Stimulated activated naive B cell treated with anti-CD40 and anti-IgM and Interleukin-4, amounts not matched to agents 10 μg/mL and 1 μg/mL and 100 μg/mL, for 72 hours (primary cell): ENCODE measurements around the gene SLC12A7.
A peak's percentile ranks its signal among the peaks of the same experiment; 100 is the strongest.

Experiments used
- ATAC-seq, 2 donors: fragments of 150-1000 bp; cut with Tn5 transposase; replicated peaks; 2 replicates each; pipeline ENCODE4 v1.10.0; 2021; ENCODE audit warnings: moderate library complexity in 1 of 2
- DNase-seq: peaks from one replicate; pipeline ENCODE4 v3.0.0; 2021
- H3K27ac Mint-ChIP-seq: one replicate; pipeline ENCODE4 v1.8.0; 2022; ENCODE audit warnings: mild to moderate bottlenecking, mixed read lengths
- H3K27me3 Mint-ChIP-seq, 2 donors: one replicate each; pipeline ENCODE4 v1.8.0; 2022; ENCODE audit warnings: mixed read lengths in 2 of 2
- H3K36me3 Mint-ChIP-seq, 2 donors: one replicate each; pipeline ENCODE4 v1.8.0; 2022; ENCODE audit warnings: mixed read lengths in 2 of 2, mild to moderate bottlenecking in 1 of 2
- H3K4me1 Mint-ChIP-seq, 2 donors: one replicate each; pipeline ENCODE4 v1.8.0; 2022; ENCODE audit warnings: mixed read lengths in 2 of 2, mild to moderate bottlenecking in 1 of 2
- H3K4me3 Mint-ChIP-seq, 2 donors: one replicate each; pipeline ENCODE4 v1.8.0; 2022; ENCODE audit warnings: mild to moderate bottlenecking in 2 of 2, mixed read lengths in 2 of 2, moderate library complexity in 1 of 2
- H3K9me3 Mint-ChIP-seq, 2 donors: one replicate each; pipeline ENCODE4 v1.8.0; 2022; ENCODE audit warnings: mixed read lengths in 2 of 2, mild to moderate bottlenecking in 1 of 2

Gene SLC12A7

DNA sequence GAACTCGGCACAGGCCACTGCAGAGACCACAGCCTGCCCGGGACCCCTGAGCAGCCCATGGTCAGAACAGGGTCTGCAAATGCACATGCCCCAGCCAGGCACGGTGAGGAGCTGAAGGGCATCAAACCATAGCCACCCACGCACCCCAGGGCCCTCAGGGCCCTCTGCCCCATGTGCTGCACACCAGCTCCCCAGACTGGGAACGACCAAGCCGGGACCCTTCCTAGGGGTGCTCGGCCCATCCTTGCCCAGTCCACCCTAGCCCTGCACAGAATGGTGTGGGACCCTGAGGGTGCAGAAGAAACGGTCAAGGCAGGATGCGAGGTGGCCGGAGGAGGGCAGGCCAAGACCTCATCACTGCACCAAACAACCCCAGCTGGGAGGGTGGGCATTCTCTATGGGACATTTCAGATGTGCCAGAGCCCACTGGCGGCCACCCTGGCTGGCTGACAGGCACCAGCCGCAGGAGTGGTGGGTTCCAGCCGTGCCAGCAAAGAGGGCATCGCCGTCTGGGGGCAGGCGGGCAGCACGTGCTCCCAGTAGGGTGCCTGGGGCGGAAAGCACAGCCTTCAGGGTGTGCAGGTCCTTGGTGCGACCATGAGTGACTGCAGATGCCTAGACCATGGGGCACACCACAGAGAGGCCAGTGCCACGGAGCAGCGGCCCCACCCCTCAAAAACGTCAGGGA, 16.4 kb downstream of the SLC12A7 start:
- Mint-ChIP-seq H3K4me3 (no peak overlapping the region), H3K9me3 (no peaks in the 10 kb centered on the region), H3K36me3 (peaks cover 9 to 16% of the 10 kb centered on the region in 2 donors), H3K4me1 (peaks cover 8 to 23% of the 10 kb centered on the region in 2 donors), H3K27ac (no peak overlapping the region), H3K27me3 (no peaks in the 10 kb centered on the region)
- DNase-seq (no peak), ATAC-seq (no peak)

DNA sequence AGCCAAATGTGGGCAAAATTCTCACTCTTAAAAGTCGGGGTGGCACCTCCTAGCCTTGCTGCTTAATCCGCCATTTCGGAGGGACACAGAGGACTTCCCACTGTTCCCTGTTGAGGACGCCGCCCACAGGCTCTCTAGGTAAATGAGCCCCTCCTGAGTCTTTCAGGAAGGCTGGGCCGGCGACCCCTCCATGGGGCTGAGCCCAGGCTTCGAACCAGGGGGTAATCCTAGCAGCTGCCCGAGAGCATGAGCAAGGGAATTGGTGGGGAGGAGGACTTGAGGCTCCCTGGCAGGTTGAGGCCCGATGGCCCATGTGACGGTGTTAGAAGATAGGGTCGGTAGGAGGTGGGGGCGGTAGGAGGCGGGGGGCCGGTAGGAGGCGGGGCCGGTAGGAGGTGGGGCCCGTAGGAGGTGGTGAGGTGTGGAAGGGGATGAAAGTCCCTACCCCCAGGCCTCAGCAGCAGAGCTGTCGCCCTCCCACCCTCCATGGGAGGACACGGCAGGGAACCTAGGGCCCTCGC, 17.1 kb downstream of the SLC12A7 start:
- Mint-ChIP-seq H3K4me1 (peaks cover 8 to 23% of the 10 kb centered on the region in 2 donors), H3K4me3 (no peak overlapping the region), H3K27me3 (no peaks in the 10 kb centered on the region), H3K27ac (no peak overlapping the region), H3K9me3 (no peaks in the 10 kb centered on the region), H3K36me3 (peaks cover 15 to 16% of the 10 kb centered on the region in 2 donors)
- no peak for DNase-seq
- ATAC-seq = no peak

DNA sequence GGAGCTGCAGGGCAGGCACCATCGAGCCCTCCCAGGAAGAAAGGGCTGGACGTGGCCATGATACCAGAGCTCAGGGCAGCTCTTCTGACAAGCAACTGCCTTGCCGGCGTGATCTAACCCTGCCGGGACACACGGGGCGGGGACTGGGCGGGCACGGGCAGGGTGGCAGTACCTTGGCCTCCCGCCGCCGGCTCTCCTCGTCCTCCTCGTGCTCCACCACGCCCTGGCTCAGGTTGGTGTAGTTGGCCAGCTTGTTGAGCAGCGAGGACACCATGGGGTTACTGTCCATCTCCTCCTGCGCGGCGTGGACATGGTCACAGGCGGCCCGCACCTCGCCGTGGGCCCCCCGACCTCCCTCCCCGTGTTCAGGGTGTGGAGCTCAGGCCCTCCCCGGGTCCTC, 18.5 kb downstream of the SLC12A7 start:
- ATAC-seq (no peak), DNase-seq (no peak)
- no peak overlapping the region for H3K4me3 Mint-ChIP-seq
- H3K27ac Mint-ChIP-seq = no peak overlapping the region
- H3K4me1 Mint-ChIP-seq = peaks cover 5 to 17% of the 10 kb centered on the region in 2 donors
- H3K9me3 Mint-ChIP-seq = no peaks in the 10 kb centered on the region
- peaks cover 21 to 22% of the 10 kb centered on the region in 2 donors for H3K36me3 Mint-ChIP-seq
- no peaks in the 10 kb centered on the region for H3K27me3 Mint-ChIP-seq

DNA sequence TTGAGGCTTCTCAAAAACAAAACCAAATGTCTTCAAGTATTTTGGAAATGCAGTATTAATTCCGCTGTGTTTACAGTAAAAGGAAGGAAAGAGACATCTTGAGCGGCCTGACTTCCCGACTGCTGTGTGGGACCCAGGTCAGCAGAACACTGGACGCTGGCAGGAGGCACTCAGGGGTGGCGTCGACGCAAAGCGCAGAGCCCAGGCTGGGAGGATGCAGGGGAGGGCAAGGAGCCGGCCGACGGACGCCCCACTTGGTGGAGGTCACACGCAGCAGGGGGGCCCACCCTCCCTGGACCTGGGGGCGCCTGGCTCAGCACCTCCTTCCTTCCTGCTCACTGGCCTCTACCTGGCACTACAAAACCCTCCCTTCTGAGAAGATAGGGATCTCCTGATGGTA, 19.7 kb downstream of the SLC12A7 start:
- no peaks in the 10 kb centered on the region for H3K9me3 Mint-ChIP-seq
- peaks cover 21 to 25% of the 10 kb centered on the region in 2 donors for H3K36me3 Mint-ChIP-seq
- peaks cover 2 to 14% of the 10 kb centered on the region in 2 donors for H3K4me1 Mint-ChIP-seq
- H3K4me3 Mint-ChIP-seq = no peak overlapping the region
- ATAC-seq (no peak), DNase-seq (no peak)
- H3K27ac Mint-ChIP-seq = no peak overlapping the region
- no peaks in the 10 kb centered on the region for H3K27me3 Mint-ChIP-seq

DNA sequence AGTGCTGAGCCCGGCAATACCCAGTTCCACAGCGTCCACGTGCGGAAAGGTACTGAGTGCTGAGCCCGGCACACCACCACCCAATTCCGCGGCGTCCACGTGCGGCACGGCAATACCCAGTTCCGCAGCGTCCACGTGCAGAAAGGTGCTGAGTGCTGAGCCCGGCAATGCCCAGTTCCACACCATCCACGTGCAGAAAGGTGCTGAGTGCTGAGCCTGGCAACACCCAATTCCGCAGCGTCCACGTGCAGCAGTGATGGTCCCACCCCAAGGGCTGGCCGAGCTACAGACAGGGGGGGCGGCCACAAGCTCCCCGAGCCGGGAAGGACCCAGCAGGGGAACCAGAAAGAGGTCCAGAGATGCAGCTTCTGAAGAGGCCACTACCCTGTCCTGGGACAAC, 20.2 kb downstream of the SLC12A7 start:
- DNase-seq (no peak), ATAC-seq (no peak)
- H3K27ac Mint-ChIP-seq = no peak overlapping the region
- no peaks in the 10 kb centered on the region for H3K9me3 Mint-ChIP-seq
- no peak overlapping the region for H3K4me3 Mint-ChIP-seq
- H3K4me1 Mint-ChIP-seq = peaks cover 2 to 11% of the 10 kb centered on the region in 2 donors
- no peaks in the 10 kb centered on the region for H3K27me3 Mint-ChIP-seq
- peaks cover 21 to 27% of the 10 kb centered on the region in 2 donors for H3K36me3 Mint-ChIP-seq

DNA sequence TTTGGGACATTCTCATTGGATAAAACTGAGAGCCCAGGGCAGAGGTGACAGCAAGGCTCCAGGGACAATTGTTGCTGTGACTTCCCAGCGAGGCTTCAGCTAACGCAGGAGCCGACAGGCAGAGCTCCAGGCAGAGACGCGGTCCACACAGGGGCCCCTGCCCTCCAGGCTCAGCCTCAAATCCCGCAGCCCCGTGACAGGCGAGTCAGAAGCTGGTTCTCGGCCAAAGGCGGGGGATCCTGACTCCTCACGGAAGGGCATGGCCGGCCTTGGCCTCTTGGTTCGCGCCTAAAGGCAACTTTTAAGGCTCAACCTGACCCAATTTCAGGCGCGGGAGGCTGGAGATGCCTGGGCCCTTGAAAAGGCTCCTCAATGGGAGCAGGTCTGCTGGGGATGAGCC, 21.3 kb downstream of the SLC12A7 start:
- peaks cover 18 to 30% of the 10 kb centered on the region in 2 donors for H3K36me3 Mint-ChIP-seq
- ATAC-seq (no peak), DNase-seq (no peak)
- no peaks in the 10 kb centered on the region for H3K27me3 Mint-ChIP-seq
- no peak overlapping the region for H3K27ac Mint-ChIP-seq
- H3K4me3 Mint-ChIP-seq = no peak overlapping the region
- peaks cover 2 to 6% of the 10 kb centered on the region in 2 donors for H3K4me1 Mint-ChIP-seq
- no peaks in the 10 kb centered on the region for H3K9me3 Mint-ChIP-seq

DNA sequence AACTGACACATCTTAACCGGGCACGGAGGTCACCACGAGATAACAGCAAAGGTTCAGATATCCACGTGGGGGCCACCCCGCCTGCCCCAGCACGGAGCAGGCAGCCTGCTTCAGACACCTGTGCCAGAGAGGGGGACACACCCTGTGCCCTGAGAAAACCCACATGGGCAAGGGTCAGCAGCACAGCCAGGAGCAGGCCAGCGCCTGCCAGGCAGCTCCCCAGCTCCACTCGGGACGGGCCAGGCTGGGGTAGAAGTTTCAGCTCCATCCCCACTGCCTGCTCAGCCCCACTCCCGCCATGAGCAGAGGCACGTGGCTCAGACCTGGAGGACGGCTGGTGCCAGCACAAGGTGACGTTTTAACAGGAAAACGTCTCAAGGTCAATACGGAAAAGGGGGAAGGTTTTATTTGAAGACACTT, 22.2 kb downstream of the SLC12A7 start:
- Mint-ChIP-seq H3K4me3 (no peak overlapping the region), H3K4me1 (no peaks in the 10 kb centered on the region), H3K9me3 (no peaks in the 10 kb centered on the region), H3K36me3 (peaks cover 18 to 30% of the 10 kb centered on the region in 2 donors), H3K27ac (no peak overlapping the region), H3K27me3 (no peaks in the 10 kb centered on the region)
- ATAC-seq (no peak), DNase-seq (no peak)

DNA sequence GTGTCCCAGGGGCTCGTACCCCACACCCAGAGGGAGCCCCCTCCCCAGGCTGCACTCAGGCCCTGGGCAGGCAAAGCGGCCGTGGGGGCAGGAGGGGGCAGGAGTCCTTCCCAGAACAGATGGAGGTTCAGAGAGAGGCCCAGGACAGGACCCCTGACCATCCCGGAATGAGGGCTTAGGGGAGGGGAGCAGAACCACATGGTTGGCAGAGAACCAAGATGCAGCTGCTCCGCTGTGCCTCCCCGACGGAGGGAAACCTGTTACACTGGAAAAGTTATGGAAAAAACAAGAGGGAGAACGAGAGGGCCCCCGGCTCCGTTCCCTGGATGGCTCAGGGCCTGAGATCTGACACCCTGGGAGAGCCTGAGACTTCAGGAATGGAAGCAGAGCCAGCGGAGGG, 22.7 kb downstream of the SLC12A7 start:
- Mint-ChIP-seq H3K27ac (no peak overlapping the region), H3K4me3 (no peak overlapping the region), H3K27me3 (no peaks in the 10 kb centered on the region), H3K9me3 (no peaks in the 10 kb centered on the region), H3K36me3 (peaks cover 23 to 29% of the 10 kb centered on the region in 2 donors), H3K4me1 (no peaks in the 10 kb centered on the region)
- DNase-seq (no peak), ATAC-seq (no peak)

DNA sequence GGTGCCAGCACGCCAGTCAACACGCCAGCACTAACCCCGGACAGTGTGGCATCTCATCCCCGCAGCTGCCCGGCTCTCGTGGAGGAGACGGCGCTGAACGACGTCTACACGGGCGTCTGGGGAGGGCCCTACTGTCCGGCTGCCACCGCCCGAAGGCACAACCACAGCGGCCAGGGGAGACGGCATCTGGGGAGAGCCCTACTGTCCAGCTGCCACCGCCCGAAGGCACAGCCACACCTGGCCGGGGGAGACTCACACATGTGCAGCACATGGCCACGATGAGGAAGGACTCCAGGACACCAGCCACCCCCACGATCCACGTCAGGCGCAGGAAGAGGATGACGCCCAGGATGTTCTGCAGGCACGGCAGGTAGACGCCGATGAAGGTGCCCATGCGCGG, 23.1 kb downstream of the SLC12A7 start:
- H3K4me1 Mint-ChIP-seq = no peaks in the 10 kb centered on the region
- ATAC-seq (no peak), DNase-seq (no peak)
- no peaks in the 10 kb centered on the region for H3K27me3 Mint-ChIP-seq
- peaks cover 24 to 28% of the 10 kb centered on the region in 2 donors for H3K36me3 Mint-ChIP-seq
- no peaks in the 10 kb centered on the region for H3K9me3 Mint-ChIP-seq
- no peak overlapping the region for H3K4me3 Mint-ChIP-seq
- no peak overlapping the region for H3K27ac Mint-ChIP-seq

DNA sequence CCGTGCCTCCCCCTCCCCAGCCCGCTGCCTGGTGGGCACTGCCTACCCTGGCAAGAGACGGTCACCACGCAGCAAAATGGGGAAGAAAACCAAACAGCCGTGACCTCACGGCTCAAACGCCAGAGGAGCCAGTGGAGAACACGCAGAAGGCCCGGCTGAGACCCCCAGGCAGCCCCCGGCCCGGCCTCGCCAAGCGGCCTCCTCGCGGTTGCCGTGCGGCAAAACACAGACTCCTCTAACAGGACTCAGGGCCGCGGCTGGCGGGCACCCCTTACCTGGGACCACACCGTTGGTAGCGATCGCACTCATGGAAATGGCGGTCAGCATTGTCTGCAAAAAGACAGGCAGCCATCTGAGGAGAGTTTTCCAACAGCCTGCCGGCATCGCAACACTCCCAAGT, 23.8 kb downstream of the SLC12A7 start:
- Mint-ChIP-seq H3K27me3 (no peaks in the 10 kb centered on the region), H3K4me3 (no peak overlapping the region), H3K27ac (no peak overlapping the region), H3K36me3 (peaks cover 27 to 34% of the 10 kb centered on the region in 2 donors), H3K9me3 (peaks cover 0 to 2% of the 10 kb centered on the region in 2 donors), H3K4me1 (no peaks in the 10 kb centered on the region)
- ATAC-seq = no peak
- DNase-seq = no peak

DNA sequence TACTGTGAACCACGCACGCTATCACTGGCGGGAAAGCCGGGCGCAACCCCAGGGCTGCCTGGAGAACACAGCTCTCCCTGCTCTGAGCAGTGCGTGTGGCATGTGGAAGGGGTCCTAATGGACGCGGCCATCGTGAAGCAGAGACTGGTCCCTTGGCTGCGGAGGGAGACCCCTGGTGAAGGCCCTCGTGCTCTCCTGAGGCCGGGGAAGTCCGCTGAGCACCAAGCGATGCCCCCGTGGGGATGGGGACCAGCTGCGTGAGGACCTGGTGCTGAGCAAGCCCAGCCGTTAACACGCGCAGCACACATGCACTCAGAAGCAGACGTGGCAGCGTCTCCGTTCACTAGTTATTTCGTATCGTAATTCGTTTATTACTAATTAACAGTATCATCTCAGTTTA, 24.4 kb downstream of the SLC12A7 start:
- no peak overlapping the region for H3K4me3 Mint-ChIP-seq
- H3K36me3 Mint-ChIP-seq = peaks cover 27 to 35% of the 10 kb centered on the region in 2 donors
- no peaks in the 10 kb centered on the region for H3K27me3 Mint-ChIP-seq
- DNase-seq (no peak), ATAC-seq (no peak)
- H3K9me3 Mint-ChIP-seq = peaks cover 0 to 2% of the 10 kb centered on the region in 2 donors
- H3K27ac Mint-ChIP-seq = no peak overlapping the region
- H3K4me1 Mint-ChIP-seq = no peaks in the 10 kb centered on the region

DNA sequence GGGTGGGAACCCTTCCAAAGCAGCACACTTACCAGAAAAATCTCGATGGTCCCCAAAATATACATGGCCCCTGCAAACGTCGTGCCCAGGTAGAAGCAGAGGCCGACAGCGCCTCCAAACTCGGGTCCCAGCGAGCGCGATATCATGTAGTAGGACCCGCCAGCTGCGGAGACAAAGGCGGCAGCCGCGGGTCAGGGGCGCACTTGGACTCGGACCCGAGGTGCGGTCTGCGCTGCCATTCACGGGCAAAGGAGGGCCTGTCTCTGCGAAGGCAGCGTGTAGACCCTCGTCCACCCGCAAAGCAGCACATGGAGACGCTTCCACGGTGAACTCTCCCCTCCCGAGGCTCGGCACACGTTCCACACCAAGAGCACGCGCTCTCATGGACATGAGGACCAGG, 25.0 kb downstream of the SLC12A7 start:
- no peak for DNase-seq
- no peaks in the 10 kb centered on the region for H3K4me1 Mint-ChIP-seq
- H3K9me3 Mint-ChIP-seq = peaks cover 0 to 2% of the 10 kb centered on the region in 2 donors
- H3K4me3 Mint-ChIP-seq = no peak overlapping the region
- no peak for ATAC-seq
- H3K36me3 Mint-ChIP-seq = peaks cover 27 to 35% of the 10 kb centered on the region in 2 donors
- no peaks in the 10 kb centered on the region for H3K27me3 Mint-ChIP-seq
- no peak overlapping the region for H3K27ac Mint-ChIP-seq

DNA sequence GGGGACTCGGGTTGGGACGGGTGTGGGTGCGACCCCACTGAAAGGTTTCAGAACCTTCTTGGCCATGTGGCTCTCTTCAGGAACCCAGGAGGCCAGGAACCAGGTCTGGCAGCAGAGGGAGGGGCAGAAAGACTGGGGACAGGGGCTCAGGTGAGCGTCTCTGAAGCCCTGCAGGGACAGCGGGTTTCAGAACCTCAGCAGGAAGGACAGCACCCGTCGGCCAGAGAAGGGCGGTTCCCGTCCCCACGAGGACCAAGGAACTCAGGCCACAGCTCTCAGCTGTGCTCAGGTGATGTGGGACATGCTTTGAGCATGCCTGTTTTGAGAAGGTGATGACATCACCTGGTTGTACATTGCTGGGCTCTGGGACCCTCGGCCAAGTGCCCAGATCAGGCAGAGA, 25.7 kb downstream of the SLC12A7 start:
- Mint-ChIP-seq H3K27ac (no peak overlapping the region), H3K27me3 (no peaks in the 10 kb centered on the region), H3K36me3 (peaks cover 33 to 39% of the 10 kb centered on the region in 2 donors), H3K4me3 (no peak overlapping the region), H3K4me1 (peaks cover 0 to 1% of the 10 kb centered on the region in 2 donors), H3K9me3 (peaks cover 0 to 2% of the 10 kb centered on the region in 2 donors)
- ATAC-seq (no peak), DNase-seq (no peak)

DNA sequence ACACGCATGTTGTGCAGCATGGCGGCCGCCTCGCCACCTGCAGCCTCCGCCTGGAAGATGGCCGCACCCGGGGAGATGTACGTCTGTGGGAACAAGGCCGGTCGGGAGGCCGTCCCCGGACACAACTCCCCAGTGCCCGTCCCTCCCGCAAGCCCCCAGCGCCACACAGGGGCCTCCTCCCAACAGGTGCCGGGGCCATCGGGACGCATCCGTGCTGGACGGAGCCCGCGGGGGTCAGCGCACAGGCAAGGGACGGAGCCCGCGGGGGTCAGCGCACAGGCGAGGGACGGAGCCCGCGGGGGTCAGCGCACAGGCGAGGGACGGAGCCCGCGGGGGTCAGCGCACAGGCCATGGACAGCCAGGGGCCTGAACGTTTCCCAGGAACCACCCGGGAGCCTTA, 26.5 kb downstream of the SLC12A7 start:
- H3K9me3 Mint-ChIP-seq = peaks cover 0 to 2% of the 10 kb centered on the region in 2 donors
- peaks cover 0 to 1% of the 10 kb centered on the region in 2 donors for H3K4me1 Mint-ChIP-seq
- no peak for DNase-seq
- H3K4me3 Mint-ChIP-seq = no peak overlapping the region
- no peak for ATAC-seq
- peaks cover 38 to 42% of the 10 kb centered on the region in 2 donors for H3K36me3 Mint-ChIP-seq
- no peaks in the 10 kb centered on the region for H3K27me3 Mint-ChIP-seq
- H3K27ac Mint-ChIP-seq = no peak overlapping the region

DNA sequence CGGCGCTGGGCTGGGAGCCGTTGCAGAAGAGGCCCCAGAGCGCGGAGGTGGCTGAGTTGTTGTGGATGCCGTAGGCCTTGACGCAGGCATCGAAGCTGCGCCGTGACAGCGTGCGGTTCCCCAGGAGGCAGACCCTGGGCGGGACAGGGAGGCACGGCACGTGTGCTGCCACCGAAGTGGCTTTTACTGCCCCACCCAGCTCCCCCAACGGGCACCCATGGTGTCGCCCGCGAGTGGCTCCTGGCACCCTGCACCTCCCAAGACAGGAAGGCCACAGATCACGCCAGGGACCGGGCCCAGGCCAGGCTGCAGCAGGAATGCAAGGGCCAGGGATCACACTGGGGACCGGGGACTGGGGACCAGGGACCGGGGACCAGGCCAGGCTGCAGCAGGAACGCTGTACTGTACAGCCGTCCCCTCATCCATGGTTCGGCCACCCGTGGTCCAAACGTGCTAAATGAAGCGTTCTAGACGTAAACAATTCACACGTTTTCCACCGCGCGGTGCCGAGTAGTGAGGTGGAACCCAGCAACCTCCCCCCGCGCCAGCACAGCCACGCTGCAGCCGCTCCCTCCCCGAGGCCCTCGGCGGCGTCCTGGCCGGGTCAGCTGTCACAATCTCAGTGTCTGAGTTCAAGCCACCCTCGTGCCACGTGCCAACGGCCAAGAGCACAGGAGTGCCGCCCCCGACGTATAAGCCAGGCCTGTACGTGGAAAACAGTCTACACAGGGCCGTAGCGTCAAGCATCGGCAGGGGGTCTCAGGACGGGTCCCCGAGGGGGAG, 27.8 kb downstream of the SLC12A7 start:
- no peak for DNase-seq
- H3K9me3 Mint-ChIP-seq = peaks cover 0 to 2% of the 10 kb centered on the region in 2 donors
- peak overlapping the region; percentile 81 for H3K27ac Mint-ChIP-seq
- H3K27me3 Mint-ChIP-seq = no peaks in the 10 kb centered on the region
- H3K4me3 Mint-ChIP-seq = no peak overlapping the region
- ATAC-seq = no peak
- peaks cover 0 to 1% of the 10 kb centered on the region in 2 donors for H3K4me1 Mint-ChIP-seq
- H3K36me3 Mint-ChIP-seq = peaks cover 30 to 40% of the 10 kb centered on the region in 2 donors
